Measurements from ENCODE around the gene KCTD13. TPM values are rescaled to one million over a fixed set of nuclear protein-coding genes. Genes with fewer than 3 reads are reported as not detected.

Gene KCTD13
- total RNA-seq, 4 donors from 2014 or later, result 7.1 to 44.5 (median 20.0) TPM

- ATAC-seq (ENCODE audit: low FRiP score) (no peak), DNase-seq (ENCODE audit: low spot score) (no peak)
- TF ChIP-seq, protein P1, sequence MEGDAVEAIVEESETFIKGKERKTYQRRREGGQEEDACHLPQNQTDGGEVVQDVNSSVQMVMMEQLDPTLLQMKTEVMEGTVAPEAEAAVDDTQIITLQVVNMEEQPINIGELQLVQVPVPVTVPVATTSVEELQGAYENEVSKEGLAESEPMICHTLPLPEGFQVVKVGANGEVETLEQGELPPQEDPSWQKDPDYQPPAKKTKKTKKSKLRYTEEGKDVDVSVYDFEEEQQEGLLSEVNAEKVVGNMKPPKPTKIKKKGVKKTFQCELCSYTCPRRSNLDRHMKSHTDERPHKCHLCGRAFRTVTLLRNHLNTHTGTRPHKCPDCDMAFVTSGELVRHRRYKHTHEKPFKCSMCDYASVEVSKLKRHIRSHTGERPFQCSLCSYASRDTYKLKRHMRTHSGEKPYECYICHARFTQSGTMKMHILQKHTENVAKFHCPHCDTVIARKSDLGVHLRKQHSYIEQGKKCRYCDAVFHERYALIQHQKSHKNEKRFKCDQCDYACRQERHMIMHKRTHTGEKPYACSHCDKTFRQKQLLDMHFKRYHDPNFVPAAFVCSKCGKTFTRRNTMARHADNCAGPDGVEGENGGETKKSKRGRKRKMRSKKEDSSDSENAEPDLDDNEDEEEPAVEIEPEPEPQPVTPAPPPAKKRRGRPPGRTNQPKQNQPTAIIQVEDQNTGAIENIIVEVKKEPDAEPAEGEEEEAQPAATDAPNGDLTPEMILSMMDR (IDR thresholded peaks at IDR 0.05), result no peak
Observed at GRCh38 chr16:29922326-29922725, 3.7 kb downstream of the KCTD13 start.

- TF ChIP-seq, protein P1 (IDR thresholded peaks at IDR 0.05), result no peak
- ATAC-seq (ENCODE audit: low FRiP score) (no peak), DNase-seq (ENCODE audit: low spot score) (no peak)
Observed at GRCh38 chr16:29921034-29921385, 5.0 kb downstream of the KCTD13 start.

DNA sequence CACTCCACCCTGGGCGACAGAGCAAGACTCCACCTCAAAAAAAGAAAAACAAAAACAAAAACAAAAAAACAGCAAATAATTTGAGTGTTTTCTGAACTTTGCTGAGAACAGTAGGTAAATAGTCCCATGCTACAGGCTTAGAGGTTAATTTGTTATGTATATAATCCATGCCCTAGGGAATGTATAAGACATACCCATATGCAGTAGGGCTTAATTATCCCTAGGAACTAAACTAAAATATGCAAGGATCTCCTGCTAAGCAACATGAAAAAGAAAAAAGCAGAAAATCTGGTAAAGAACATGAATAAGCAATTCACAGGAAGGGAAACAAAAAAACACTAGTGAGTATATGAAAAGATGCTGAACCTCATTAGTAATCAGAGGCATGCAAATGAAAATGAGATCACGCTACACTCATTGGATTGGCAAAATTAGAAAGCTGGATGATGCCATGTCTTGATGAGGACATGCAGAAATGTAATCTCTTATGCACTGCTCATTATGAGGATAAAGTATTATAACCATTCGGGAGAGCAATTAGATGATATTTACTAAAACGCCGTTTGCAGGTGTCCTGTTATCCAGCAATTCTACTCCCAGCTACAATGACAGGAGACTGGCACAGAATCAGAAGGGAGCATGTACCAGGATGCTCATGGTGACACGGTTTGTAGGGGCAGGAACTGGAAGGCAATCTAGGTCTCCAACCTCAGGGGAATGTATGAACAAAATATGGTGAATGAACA, 5.6 kb downstream of the KCTD13 start:
- TF ChIP-seq, protein P1 (IDR thresholded peaks at IDR 0.05), result no peak
- DNase-seq (ENCODE audit: low spot score), result no peak
- ATAC-seq (ENCODE audit: low FRiP score), result no peak

DNA sequence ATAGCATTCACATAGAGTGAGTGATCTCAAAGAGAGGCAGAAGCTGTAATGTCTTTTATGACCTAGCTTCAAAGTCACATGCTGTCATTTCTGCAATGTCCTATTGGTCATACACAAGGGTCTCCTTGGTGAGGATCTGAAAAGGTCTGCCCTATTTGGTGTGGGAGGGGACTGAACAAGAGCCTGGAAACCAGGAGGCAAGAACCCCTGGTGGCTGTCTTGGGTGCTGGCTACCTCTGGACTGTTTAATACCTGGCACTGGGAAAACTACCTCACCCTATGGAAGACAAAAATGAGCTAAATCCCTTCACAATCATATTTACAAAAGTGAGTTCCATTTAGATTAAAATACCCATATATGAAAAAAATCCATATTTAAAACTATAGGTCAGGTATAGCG, 9.0 kb downstream of the KCTD13 start:
- DNase-seq (ENCODE audit: low spot score) (no peak), ATAC-seq (ENCODE audit: low FRiP score) (no peak)
- TF ChIP-seq, protein P1 (IDR thresholded peaks at IDR 0.05), result no peak

DNA sequence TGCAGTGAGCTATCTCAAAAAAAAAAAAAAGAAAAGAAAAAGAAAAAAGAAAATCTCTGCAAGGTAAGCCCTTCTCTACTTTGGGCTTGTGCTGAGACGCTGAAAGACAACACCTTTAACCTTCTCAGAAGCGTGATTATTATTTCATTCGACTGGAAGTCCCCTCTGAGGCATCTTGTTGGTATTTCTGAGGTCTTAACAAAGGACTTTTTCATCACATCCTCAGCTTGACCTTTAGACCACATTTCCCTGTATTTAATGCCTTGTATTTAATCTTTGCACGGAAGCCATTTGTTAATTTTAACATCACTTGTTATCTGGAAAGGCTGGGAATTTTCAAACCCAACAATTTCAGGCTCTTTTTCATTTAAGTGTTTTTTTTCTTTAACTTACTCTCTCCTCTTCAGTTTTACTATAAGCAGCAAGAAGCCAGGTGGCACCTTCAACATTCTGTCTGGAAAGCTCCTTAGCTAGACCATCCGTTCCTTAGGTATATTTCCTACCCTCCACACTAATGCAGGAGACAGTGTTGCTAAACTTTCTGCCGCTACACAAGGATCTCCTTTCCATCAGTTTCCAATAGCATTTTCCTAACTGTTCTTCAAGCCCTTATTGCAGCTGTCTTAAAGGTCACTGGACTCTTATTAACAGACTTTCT, 10.3 kb downstream of the KCTD13 start:
- TF ChIP-seq, protein P1 (IDR thresholded peaks at IDR 0.05), result no peak
- no peak for ATAC-seq (ENCODE audit: low FRiP score)
- DNase-seq (ENCODE audit: low spot score), result no peak

DNA sequence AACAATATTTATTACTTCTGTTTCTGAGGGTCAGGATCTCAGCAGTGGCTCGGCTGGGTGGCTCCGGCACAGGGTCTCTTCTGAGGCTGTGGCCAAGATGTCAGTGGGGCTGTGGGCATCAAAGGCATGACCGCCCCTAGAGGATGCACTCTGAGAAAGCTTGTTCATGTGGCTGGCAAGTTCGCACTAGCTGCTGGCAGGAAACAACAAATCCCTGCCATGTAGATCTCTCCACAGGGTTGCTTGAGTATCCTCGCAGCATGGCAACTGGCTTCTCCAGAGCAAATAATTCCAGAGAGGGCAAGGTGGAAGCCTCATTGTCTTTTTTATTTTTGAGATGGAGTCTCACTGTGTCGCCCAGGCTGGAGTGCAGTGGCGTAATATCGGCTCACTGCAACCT, 12.5 kb downstream of the KCTD13 start:
- ATAC-seq (ENCODE audit: low FRiP score) (no peak), DNase-seq (ENCODE audit: low spot score) (no peak)
- TF ChIP-seq, protein P1 (IDR thresholded peaks at IDR 0.05), result no peak

DNA sequence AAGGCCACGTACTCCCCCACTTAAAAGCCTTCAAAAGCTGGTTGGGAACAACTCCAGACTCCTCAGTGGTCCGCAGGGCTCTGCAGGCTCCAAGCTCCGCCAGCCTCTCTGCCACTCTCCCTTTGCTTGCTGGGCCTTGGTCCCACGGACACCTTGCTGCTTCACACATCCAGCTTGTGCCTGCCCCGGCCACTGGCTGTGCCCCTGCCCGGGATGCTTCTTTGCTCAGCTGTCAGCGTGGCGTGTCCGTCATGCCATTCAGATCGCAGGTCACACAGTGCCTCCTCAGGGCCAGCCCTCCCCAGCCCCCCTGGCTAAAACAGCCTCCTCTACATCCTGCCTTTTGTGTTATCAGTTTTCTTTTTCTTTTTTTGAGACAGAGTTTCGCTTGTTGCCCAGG, 13.9 kb downstream of the KCTD13 start:
- ATAC-seq (ENCODE audit: low FRiP score) (no peak), DNase-seq (ENCODE audit: low spot score) (no peak)
- TF ChIP-seq, protein P1 (IDR thresholded peaks at IDR 0.05), result no peak
